NOMO-1 treated with dmso at 0.1 percent for 144 hours (cell line): ENCODE results near the gene TMEM163.

Experiments
- DNase-seq: peaks from one replicate; lab custom pipeline; 2025; ENCODE audit not compliant: unreplicated experiment; lab: John Stamatoyannopoulos, UW

TMEM163 gene

GRCh38 chr2:134446383-134447017 lies 272.3 kb downstream of the TMEM163 start:
- no peak for DNase-seq

GRCh38 chr2:134445985-134446382 lies 272.8 kb downstream of the TMEM163 start:
- no peak for DNase-seq

GRCh38 chr2:134445116-134445515 lies 273.7 kb downstream of the TMEM163 start:
- DNase-seq, result no peak

GRCh38 chr2:134443814-134444480 lies 274.9 kb downstream of the TMEM163 start:
- no peak for DNase-seq

- DNase-seq, result no peak
Observed at GRCh38 chr2:134441153-134441863, 277.5 kb downstream of the TMEM163 start.

- no peak for DNase-seq
Observed at GRCh38 chr2:134440336-134440909, 278.4 kb downstream of the TMEM163 start.

- DNase-seq, result no peak
Observed at GRCh38 chr2:134438371-134438770, 280.4 kb downstream of the TMEM163 start.

GRCh38 chr2:134436706-134437105 lies 282.1 kb downstream of the TMEM163 start:
- no peak for DNase-seq

GRCh38 chr2:134435936-134436335 lies 282.9 kb downstream of the TMEM163 start:
- no peak for DNase-seq

GRCh38 chr2:134435505-134435904 lies 283.3 kb downstream of the TMEM163 start:
- no peak for DNase-seq

GRCh38 chr2:134433979-134434378 lies 284.8 kb downstream of the TMEM163 start:
- DNase-seq, result no peak

- DNase-seq, result no peak
Observed at GRCh38 chr2:134433469-134433868, 285.3 kb downstream of the TMEM163 start.

- DNase-seq, result no peak
Observed at GRCh38 chr2:134432435-134432883, 286.3 kb downstream of the TMEM163 start.

- DNase-seq, result no peak
Observed at GRCh38 chr2:134431838-134432434, 286.9 kb downstream of the TMEM163 start.

- DNase-seq, result peak; percentile 62
Observed at GRCh38 chr2:134429886-134430285, 288.9 kb downstream of the TMEM163 start.

GRCh38 chr2:134426721-134427120 lies 292.1 kb downstream of the TMEM163 start:
- DNase-seq, result no peak

GRCh38 chr2:134425724-134426496 lies 292.9 kb downstream of the TMEM163 start:
- DNase-seq, result no peak

- no peak for DNase-seq
Observed at GRCh38 chr2:134421556-134422328, 297.1 kb downstream of the TMEM163 start.

GRCh38 chr2:134420920-134421319 lies 297.9 kb downstream of the TMEM163 start:
- DNase-seq, result no peak

GRCh38 chr2:134420259-134420658 lies 298.5 kb downstream of the TMEM163 start:
- no peak for DNase-seq
